Astrocyte of the spinal cord (primary cell): ENCODE data around the gene NANOS3.

Experiments used
- DNase-seq: peaks from one replicate; pipeline ENCODE4 v3.0.0; 2011; ENCODE audit warnings: low read depth, low spot score
- H3K4me3 ChIP-seq: 2 replicates; pipeline ENCODE4 v1.5.1; 2011; ENCODE audit warnings: low read depth, mild to moderate bottlenecking, low read length, moderate library complexity
- CTCF ChIP-seq: IDR thresholded peaks from 2 replicates; pipeline ENCODE4 v1.5.1; 2012; ENCODE audit warnings: low read depth, mild to moderate bottlenecking, low read length, inconsistent platforms
- in situ Hi-C: cut with HindIII; loops from 2 replicates; pipeline ENCODE4 v1.10.0; 2017; ENCODE audit warnings: low sequenced_read_pairs

NANOS3 gene

GRCh38 chr19:13896227-13896626 lies 19.3 kb downstream of the NANOS3 start:
- in situ Hi-C loops = loop anchor here (25.0 kb wide), 1 partner anchor 191 kb away; the partner anchor contains the start of genes C19orf67 and SAMD1
- no peak for TF ChIP-seq CTCF

GRCh38 chr19:13899393-13899792 lies 22.5 kb downstream of the NANOS3 start:
- H3K4me3 ChIP-seq = no peak overlapping the region
- in situ Hi-C loops = loop anchor here (25.0 kb wide), 1 partner anchor 188 kb away; the partner anchor contains the start of genes C19orf67 and SAMD1
- DNase-seq = no peak
- TF ChIP-seq CTCF = no peak

More at GRCh38 chr19:13896227-13896626, 19.3 kb downstream of the NANOS3 start:
- H3K4me3 ChIP-seq = no peak overlapping the region
- DNase-seq = no peak

- in situ Hi-C loops = loop anchor here (25.0 kb wide), 1 partner anchor 187 kb away; the partner anchor contains the start of genes C19orf67 and SAMD1
- peak; percentile 26 for DNase-seq
- TF ChIP-seq CTCF = no peak
- H3K4me3 ChIP-seq = no peak overlapping the region
These were observed 23.1 kb downstream of the NANOS3 start for GRCh38 chr19:13899912-13900584.

- no peak for DNase-seq
- peak; percentile 47 for TF ChIP-seq CTCF
- H3K4me3 ChIP-seq = no peak overlapping the region
- in situ Hi-C loops = no loop called here
These were observed 26.1 kb downstream of the NANOS3 start for GRCh38 chr19:13902993-13903555.

- TF ChIP-seq CTCF = no peak
- H3K4me3 ChIP-seq = peak within 1 kb of the TSS; percentile 76
- in situ Hi-C loops = no loop called here
These were observed 28.9 kb downstream of the NANOS3 start, which contains the start of the genes BRME1 and CC2D1A for GRCh38 chr19:13905634-13906520. Gene BRME1 (minus strand): TSS chr19:13906117. CDS start chr19:13904892, 1,225 bp downstream. Gene CC2D1A (plus strand): TSS chr19:13906201. CDS start chr19:13906442, 241 bp downstream.

GRCh38 chr19:13906521-13906904 lies 29.6 kb downstream of the NANOS3 start:
- peak overlapping the region; percentile 76 for H3K4me3 ChIP-seq
- no peak for DNase-seq
- no peak for TF ChIP-seq CTCF
- in situ Hi-C loops = no loop called here

More at GRCh38 chr19:13905634-13906520, 28.9 kb downstream of the NANOS3 start, which contains the start of the genes BRME1 and CC2D1A:
- DNase-seq = peak; percentile 78
